ENCODE measurements around the gene ATPAF1. TPM values are rescaled to one million over a fixed set of nuclear protein-coding genes. Genes with fewer than 3 reads are reported as not detected.
A peak's percentile ranks its signal among the peaks of the same experiment; 100 is the strongest.

Gene ATPAF1
- total RNA-seq, 1 donor from 2014 or later: 40.9 TPM

GRCh38 chr1:46690931-46691421 is 22.8 kb upstream of the ATPAF1 start:
- Mint-ChIP-seq H3K27me3 (ENCODE audit: insufficient read depth) (no peaks in the 10 kb centered on the region), H3K36me3 (ENCODE audit: low read depth) (peaks cover 63% of the 10 kb centered on the region), H3K27ac (no peak overlapping the region)

GRCh38 chr1:46689897-46690296 is 21.7 kb upstream of the ATPAF1 start:
- Mint-ChIP-seq H3K4me3 (no peak overlapping the region), H3K36me3 (ENCODE audit: low read depth) (peaks cover 58% of the 10 kb centered on the region), H3K9me3 (no peaks in the 10 kb centered on the region), H3K27me3 (ENCODE audit: insufficient read depth) (no peaks in the 10 kb centered on the region), H3K4me1 (ENCODE audit: low read depth) (peaks cover 24% of the 10 kb centered on the region), H3K27ac (no peak overlapping the region)
- intact Hi-C loops (cut with micrococcal nuclease): no loop called here
- DNase-seq (ENCODE audit: low spot score): no peak

More at GRCh38 chr1:46690931-46691421, 22.8 kb upstream of the ATPAF1 start:
- no peak for DNase-seq (ENCODE audit: low spot score)
- no peak overlapping the region for H3K4me3 Mint-ChIP-seq
- intact Hi-C loops (cut with micrococcal nuclease): no loop called here
- H3K9me3 Mint-ChIP-seq: peaks cover 6% of the 10 kb centered on the region
- H3K4me1 Mint-ChIP-seq (ENCODE audit: low read depth): peaks cover 24% of the 10 kb centered on the region

GRCh38 chr1:46689356-46689755 is 21.2 kb upstream of the ATPAF1 start:
- intact Hi-C loops (cut with micrococcal nuclease): no loop called here
- Mint-ChIP-seq H3K9me3 (no peaks in the 10 kb centered on the region), H3K4me3 (no peak overlapping the region), H3K36me3 (ENCODE audit: low read depth) (peaks cover 58% of the 10 kb centered on the region), H3K4me1 (ENCODE audit: low read depth) (peaks cover 24% of the 10 kb centered on the region), H3K27me3 (ENCODE audit: insufficient read depth) (no peaks in the 10 kb centered on the region), H3K27ac (no peak overlapping the region)
- DNase-seq (ENCODE audit: low spot score): no peak

- H3K27ac Mint-ChIP-seq: no peak overlapping the region
- no peaks in the 10 kb centered on the region for H3K9me3 Mint-ChIP-seq
- no peak for DNase-seq (ENCODE audit: low spot score)
- H3K4me1 Mint-ChIP-seq (ENCODE audit: low read depth): peaks cover 24% of the 10 kb centered on the region
- intact Hi-C loops (cut with micrococcal nuclease): no loop called here
- H3K27me3 Mint-ChIP-seq (ENCODE audit: insufficient read depth): no peaks in the 10 kb centered on the region
- H3K4me3 Mint-ChIP-seq: no peak overlapping the region
- peaks cover 59% of the 10 kb centered on the region for H3K36me3 Mint-ChIP-seq (ENCODE audit: low read depth)
Measured at GRCh38 chr1:46687921-46688509, 19.9 kb upstream of the ATPAF1 start.

- peaks cover 59% of the 10 kb centered on the region for H3K36me3 Mint-ChIP-seq (ENCODE audit: low read depth)
- no peak overlapping the region for H3K4me3 Mint-ChIP-seq
- DNase-seq (ENCODE audit: low spot score): no peak
- H3K27me3 Mint-ChIP-seq (ENCODE audit: insufficient read depth): no peaks in the 10 kb centered on the region
- peak overlapping the region; percentile 15 for H3K27ac Mint-ChIP-seq
- intact Hi-C loops (cut with micrococcal nuclease): no loop called here
- peaks cover 21% of the 10 kb centered on the region for H3K4me1 Mint-ChIP-seq (ENCODE audit: low read depth)
- H3K9me3 Mint-ChIP-seq: no peaks in the 10 kb centered on the region
Measured at GRCh38 chr1:46687093-46687659, 19.0 kb upstream of the ATPAF1 start.

GRCh38 chr1:46686255-46686654 is 18.1 kb upstream of the ATPAF1 start:
- H3K4me3 Mint-ChIP-seq: no peak overlapping the region
- H3K9me3 Mint-ChIP-seq: no peaks in the 10 kb centered on the region
- peaks cover 19% of the 10 kb centered on the region for H3K4me1 Mint-ChIP-seq (ENCODE audit: low read depth)
- intact Hi-C loops (cut with micrococcal nuclease): no loop called here
- DNase-seq (ENCODE audit: low spot score): no peak
- no peak overlapping the region for H3K27ac Mint-ChIP-seq
- no peaks in the 10 kb centered on the region for H3K27me3 Mint-ChIP-seq (ENCODE audit: insufficient read depth)
- peaks cover 62% of the 10 kb centered on the region for H3K36me3 Mint-ChIP-seq (ENCODE audit: low read depth)

GRCh38 chr1:46684670-46685069 is 16.5 kb upstream of the ATPAF1 start:
- no peak for DNase-seq (ENCODE audit: low spot score)
- Mint-ChIP-seq H3K36me3 (ENCODE audit: low read depth) (peaks cover 70% of the 10 kb centered on the region), H3K27me3 (ENCODE audit: insufficient read depth) (no peaks in the 10 kb centered on the region), H3K27ac (no peak overlapping the region), H3K4me3 (no peak overlapping the region), H3K9me3 (no peaks in the 10 kb centered on the region), H3K4me1 (ENCODE audit: low read depth) (peaks cover 19% of the 10 kb centered on the region)
- intact Hi-C loops (cut with micrococcal nuclease): no loop called here

GRCh38 chr1:46682064-46682463 is 13.9 kb upstream of the ATPAF1 start:
- Mint-ChIP-seq H3K27ac (no peak overlapping the region), H3K27me3 (ENCODE audit: insufficient read depth) (no peaks in the 10 kb centered on the region), H3K4me3 (no peak overlapping the region), H3K4me1 (ENCODE audit: low read depth) (peaks cover 18% of the 10 kb centered on the region), H3K9me3 (no peaks in the 10 kb centered on the region), H3K36me3 (ENCODE audit: low read depth) (peaks cover 67% of the 10 kb centered on the region)
- no peak for DNase-seq (ENCODE audit: low spot score)
- intact Hi-C loops (cut with micrococcal nuclease): no loop called here

- no peaks in the 10 kb centered on the region for H3K27me3 Mint-ChIP-seq (ENCODE audit: insufficient read depth)
- no peak overlapping the region for H3K4me3 Mint-ChIP-seq
- H3K9me3 Mint-ChIP-seq: no peaks in the 10 kb centered on the region
- H3K36me3 Mint-ChIP-seq (ENCODE audit: low read depth): peaks cover 63% of the 10 kb centered on the region
- intact Hi-C loops (cut with micrococcal nuclease): no loop called here
- H3K4me1 Mint-ChIP-seq (ENCODE audit: low read depth): peaks cover 19% of the 10 kb centered on the region
- no peak for DNase-seq (ENCODE audit: low spot score)
- H3K27ac Mint-ChIP-seq: no peak overlapping the region
Measured at GRCh38 chr1:46681333-46682034, 13.3 kb upstream of the ATPAF1 start.

GRCh38 chr1:46679789-46680573 is 11.8 kb upstream of the ATPAF1 start:
- H3K9me3 Mint-ChIP-seq: no peaks in the 10 kb centered on the region
- peaks cover 64% of the 10 kb centered on the region for H3K36me3 Mint-ChIP-seq (ENCODE audit: low read depth)
- H3K27ac Mint-ChIP-seq: peak overlapping the region; percentile 31
- DNase-seq (ENCODE audit: low spot score): no peak
- H3K27me3 Mint-ChIP-seq (ENCODE audit: insufficient read depth): no peaks in the 10 kb centered on the region
- H3K4me1 Mint-ChIP-seq (ENCODE audit: low read depth): peaks cover 31% of the 10 kb centered on the region
- intact Hi-C loops (cut with micrococcal nuclease): no loop called here
- no peak overlapping the region for H3K4me3 Mint-ChIP-seq

GRCh38 chr1:46677339-46677738 is 9.2 kb upstream of the ATPAF1 start:
- Mint-ChIP-seq H3K4me3 (no peak overlapping the region), H3K27ac (peak overlapping the region; percentile 92), H3K27me3 (ENCODE audit: insufficient read depth) (no peaks in the 10 kb centered on the region), H3K9me3 (no peaks in the 10 kb centered on the region), H3K36me3 (ENCODE audit: low read depth) (peaks cover 58% of the 10 kb centered on the region), H3K4me1 (ENCODE audit: low read depth) (peaks cover 40% of the 10 kb centered on the region)
- intact Hi-C loops (cut with micrococcal nuclease): loop anchor here (2.0 kb wide), 1 partner anchor 41 kb away; the partner anchor contains the start of gene EFCAB14
- no peak for DNase-seq (ENCODE audit: low spot score)

GRCh38 chr1:46676531-46676930 is 8.4 kb upstream of the ATPAF1 start:
- intact Hi-C loops (cut with micrococcal nuclease): loop anchor here (2.0 kb wide), 1 partner anchor 42 kb away; the partner anchor contains the start of gene EFCAB14
- Mint-ChIP-seq H3K27me3 (ENCODE audit: insufficient read depth) (no peaks in the 10 kb centered on the region), H3K36me3 (ENCODE audit: low read depth) (peaks cover 53% of the 10 kb centered on the region), H3K4me3 (peak overlapping the region; percentile 62), H3K9me3 (no peaks in the 10 kb centered on the region), H3K4me1 (ENCODE audit: low read depth) (peaks cover 40% of the 10 kb centered on the region), H3K27ac (peak overlapping the region; percentile 92)
- DNase-seq (ENCODE audit: low spot score): no peak

Measured in activated T-helper 1 cell treated with anti-CD3 and anti-CD28 coated beads, Interleukin-12 subunit alpha, Interleukin-12 subunit beta, Interleukin-2, Interleukin-4 antibody, amounts not matched to agents 30 ng/mL and 10 ng/mL and 1 ng/mL, durations not matched to agents 14 hours and 24 hours and 36 hours (primary cell).